ENCODE data around the gene DUXB.

DNA sequence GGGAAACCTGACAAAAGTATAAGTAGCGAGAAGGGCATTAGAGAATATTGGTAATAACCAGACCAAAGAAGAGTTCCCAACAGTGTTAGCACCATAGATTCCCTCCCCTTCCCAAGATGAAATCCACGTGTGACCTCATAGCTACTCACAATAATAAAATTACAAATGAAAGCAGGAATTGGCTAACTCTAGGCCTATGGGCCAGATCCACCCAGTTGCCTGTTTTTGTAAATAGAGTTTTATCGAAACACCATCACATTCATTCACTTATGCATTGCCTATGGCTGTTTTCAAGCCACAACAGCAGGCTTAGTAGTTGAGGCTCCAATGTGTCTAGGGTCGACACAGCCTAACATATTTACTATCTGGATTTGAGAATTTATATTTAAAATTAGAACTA lies 17.2 kb upstream of the DUXB start:
- TF ChIP-seq CTCF (IDR thresholded peaks at IDR 0.05; ENCODE audit: low read depth, low read length) = no peak
- no peak for TF ChIP-seq MYC (IDR thresholded peaks at IDR 0.05; ENCODE audit: low read depth, low read length)

Measured in NB4 (cell line).